GM19193 (cell line): ENCODE measurements around the gene UBE3B.

Experiments used
- POLR2A ChIP-seq: IDR thresholded peaks from 4 replicates; pipeline ENCODE4 v1.6.1; 2011; ENCODE audit not compliant: insufficient read depth, insufficient read length; ENCODE audit errors: extremely low read depth

The UBE3B gene

DNA sequence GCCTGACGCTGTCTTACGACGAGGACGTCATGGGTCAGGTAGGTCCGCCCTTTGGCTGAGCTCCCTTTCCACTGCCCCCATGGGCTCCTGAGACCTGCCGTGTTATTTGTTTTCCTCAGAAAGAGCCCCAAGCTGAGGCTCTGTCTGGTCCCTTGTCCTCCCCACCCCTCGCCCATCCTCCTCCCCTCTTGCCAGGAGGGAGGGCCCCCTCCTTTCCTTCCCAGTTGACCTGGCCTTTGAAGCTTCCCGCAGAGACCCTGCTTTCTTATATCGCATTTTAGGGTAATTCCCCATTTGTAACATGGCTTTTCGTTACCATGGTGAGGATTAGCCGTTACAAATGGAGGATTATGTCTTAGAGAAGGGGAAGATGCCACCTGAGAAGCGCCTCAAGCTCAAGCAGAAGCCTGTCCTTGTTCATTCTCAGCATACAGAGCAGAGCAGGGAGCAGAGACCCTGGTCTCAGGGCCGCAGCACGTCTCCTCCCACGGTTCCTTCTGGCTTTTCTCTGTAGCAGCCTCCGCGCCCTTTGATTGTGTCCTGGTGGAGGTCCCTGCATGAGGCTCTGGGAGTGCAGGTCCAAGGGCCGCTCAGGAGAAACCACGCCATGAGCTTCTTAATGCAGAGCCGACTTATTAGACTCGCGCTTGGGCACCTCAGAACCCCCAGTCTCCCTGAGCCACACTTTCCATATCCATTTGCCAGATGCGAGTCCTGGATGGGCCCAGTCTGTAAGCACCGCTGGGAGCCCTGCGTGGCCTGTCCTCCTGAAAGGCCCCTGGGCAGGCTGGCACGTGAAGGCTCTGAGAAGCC is 47.2 kb downstream of the UBE3B start:
- TF ChIP-seq POLR2A = no peak

DNA sequence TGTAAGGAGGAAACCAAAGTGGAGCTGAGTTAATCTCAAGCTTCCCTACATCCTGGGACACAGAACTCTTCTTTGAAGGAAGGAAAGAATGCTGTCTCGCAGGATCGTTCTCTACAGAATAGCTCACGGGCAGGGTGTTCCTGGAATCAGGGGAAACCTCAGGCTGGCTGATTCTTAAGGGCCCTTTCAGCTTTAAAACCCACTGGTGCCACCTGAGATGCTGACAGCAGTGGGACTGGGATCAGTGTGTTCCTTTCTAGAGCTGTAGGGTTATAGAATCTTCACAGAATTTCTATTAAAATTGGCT is 47.8 kb downstream of the UBE3B start:
- TF ChIP-seq POLR2A = no peak

DNA sequence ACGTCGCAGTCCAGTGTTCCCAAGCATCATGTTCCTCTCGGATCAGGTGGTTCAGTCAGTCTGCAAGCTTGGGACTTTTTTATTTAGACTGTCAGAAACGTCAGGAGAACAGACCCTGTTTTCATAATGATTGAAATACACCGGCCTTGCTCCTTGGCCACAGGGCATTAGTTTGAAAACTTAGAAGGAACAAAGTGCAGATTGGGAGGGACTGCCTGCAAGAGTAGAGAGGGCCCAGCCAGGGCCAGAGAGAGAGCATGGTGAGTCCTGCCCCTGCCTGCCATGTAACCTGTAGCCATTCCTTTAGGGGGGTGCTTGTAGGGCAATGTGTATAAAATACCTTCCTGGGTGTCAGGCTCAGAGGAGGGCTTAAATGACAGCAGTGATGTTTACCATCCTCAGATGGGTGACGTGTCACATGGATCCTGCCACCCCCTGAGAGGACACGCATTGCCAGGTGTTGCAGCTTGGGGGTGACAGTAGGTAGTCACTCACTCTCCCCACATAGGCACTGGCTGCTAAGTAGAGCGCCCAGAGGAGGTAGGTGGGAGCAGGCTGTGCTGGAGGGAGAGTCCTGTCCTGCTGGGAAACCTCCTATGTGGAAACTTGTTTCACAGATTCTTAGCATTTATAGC is 50.2 kb downstream of the UBE3B start:
- no peak for TF ChIP-seq POLR2A

DNA sequence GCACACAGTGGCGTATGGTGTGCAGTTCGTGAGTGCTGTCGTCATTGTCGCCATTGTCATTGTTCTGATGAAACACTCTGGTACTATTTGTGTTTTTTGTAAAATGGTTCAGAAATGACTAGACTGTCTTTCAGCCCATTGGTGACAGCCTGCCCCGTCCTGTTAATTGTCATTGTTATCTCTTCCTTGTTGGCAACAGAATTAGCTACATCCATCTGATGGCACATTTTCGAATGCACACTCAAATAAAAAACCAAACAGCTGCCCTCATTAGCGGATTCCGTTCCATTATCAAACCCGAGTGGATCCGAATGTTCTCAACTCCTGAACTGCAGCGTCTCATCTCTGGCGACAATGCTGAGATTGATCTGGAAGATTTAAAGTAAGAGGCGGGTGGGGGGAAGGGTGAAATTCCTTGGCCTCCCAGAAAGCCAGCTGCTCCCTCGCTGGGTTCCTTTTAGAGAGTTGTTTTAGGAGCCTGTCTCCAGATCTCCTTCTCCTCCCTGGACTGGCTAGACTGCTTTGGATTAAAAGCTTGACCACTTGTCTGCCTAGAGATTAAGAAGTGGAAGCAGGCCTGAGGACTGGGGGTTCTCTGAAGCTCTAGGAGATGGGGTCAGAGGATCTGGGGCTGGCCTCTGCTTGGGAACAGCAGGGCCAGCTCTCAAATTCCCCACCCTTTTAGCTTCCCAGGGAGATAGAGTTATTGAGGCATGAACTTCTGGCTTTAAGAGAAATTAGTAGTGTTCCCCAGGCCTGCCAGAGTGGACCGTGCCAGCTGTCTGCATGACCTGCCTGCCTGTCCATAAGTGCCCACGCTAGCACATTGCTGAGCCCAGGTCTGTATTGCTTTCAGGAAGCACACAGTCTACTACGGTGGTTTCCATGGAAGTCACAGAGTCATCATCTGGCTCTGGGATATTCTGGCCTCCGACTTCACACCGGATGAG is 52.5 kb downstream of the UBE3B start:
- no peak for TF ChIP-seq POLR2A

DNA sequence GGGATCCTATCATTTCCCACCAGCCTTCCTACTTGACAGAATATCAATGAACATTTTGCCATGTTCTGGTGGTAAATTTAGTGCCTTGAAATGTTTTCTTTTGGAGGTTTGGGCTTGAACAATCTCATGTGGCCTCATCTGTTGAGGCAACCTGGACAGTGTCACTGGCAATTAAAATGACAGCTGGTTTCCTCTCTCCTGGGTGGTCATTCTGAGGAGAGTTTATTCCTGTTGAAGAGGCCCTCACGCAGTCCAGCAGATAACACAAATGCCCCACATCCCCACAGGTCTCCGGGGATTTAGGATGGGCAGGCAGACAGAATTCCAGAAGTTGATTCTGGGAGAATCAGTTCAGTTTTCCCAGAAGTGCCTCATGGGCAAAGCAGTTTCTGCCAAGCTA is 54.0 kb downstream of the UBE3B start:
- no peak for TF ChIP-seq POLR2A

DNA sequence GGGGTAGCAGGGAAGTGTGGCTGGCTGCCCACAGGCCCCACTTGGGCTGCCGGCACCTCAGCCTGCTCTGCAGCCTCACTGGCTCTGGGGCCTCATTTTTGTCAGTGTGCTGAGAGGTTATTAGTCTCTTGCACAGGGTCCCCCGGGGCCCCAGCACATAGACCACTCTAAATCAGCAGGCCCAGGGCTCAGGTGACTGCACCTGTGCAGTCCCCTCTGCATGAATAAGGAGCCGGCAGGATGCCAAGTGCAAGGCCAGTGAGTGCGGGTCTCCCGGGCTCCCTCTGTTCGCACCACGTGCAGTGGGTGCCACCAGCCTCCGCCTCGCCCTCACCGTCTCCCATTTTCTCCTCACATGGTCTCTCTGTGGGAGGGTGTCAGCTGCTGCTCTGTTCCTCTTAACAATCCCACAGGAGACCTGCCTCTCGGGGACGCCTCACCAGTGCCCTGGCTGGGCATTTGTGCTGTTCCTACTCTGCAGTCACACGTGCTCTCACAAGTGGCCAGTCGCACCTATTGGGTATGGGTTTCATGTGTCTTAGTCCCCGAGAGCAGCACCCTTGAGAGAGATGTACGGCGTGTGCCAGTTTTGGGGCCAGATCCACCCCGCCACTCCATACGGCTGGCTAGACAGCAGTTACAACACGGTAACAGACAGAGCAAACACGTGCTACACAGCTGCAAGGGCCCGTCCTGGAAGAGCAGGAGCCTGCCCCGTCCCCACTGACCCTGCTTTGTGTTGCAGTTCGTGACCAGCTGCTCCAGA is 55.5 kb downstream of the UBE3B start:
- TF ChIP-seq POLR2A = no peak

DNA sequence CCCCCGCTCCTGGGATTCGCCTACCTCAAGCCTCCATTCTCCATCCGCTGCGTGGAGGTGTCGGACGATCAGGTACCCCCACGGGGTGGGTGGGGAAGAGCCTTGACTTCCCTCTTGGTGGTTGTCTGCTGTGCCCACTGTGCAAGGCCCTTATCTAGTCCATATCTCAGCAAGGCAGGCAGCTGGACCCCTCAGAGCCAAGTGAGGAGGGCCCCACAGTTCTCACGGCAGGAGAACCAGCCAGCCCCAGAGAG is 56.0 kb downstream of the UBE3B start:
- TF ChIP-seq POLR2A = no peak

DNA sequence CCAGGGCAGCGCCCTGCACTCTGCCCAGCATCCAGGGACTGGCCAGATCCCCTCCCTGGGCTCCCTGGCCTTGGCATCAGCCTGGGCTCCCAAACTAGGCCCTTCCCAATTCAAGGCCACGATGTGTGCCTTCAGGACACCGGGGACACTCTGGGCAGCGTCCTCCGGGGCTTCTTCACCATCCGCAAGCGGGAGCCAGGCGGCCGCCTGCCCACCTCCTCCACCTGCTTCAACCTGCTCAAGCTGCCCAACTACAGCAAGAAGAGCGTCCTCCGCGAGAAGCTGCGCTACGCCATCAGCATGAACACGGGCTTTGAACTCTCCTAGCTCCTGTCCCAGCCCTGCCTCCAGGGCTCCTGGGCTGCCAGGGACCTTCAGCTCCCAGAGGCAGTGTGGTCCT is 57.0 kb downstream of the UBE3B start:
- no peak for TF ChIP-seq POLR2A

DNA sequence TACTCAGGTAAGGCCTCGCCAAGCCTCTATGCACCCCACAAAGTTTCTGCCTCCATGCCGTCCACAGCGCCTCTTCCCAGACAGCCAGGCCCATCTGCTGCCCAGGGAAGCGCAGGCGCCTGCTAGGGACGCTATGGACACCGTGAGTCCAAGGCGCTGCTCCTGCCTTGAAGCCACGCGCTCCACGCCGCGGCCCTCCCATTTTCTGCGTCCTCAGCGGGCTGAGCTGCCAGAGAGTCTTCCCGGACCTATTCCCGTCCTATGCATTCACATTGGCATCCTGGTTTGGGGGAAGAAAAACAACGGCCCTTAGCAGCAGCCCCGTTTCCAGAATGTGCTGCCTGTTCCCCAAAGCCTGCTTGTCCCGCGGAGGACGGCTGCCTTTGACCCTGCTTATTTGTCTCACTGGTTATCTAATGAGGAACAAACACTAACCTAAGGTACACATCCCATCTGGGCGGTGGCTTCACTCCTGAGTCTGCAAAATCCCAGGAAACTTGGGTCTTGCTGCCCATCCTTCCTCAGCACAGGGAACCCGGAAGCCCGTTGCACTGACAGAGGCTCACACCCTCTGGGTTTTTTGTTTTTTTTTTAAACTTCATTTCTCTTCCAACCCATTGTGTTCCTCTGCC is 57.9 kb downstream of the UBE3B start:
- no peak for TF ChIP-seq POLR2A

DNA sequence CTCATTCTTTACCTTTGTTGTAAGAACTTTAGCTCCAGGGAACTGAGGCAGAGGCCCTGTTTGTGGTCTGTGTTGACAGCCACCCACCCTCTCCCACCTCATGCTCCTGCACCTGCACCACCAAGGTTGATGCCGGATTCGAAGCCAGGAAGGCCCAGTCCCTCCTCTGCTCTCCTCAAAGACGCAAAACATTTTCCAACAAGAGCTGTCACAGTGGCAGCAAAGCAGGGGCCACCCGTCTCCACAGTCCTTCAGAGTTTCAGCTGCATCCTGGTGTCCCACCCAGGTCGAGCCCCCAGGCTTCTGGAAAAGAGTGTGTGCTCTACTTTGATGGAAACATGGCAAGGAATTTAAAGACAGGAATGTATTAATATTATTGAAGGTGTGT is 58.4 kb downstream of the UBE3B start:
- TF ChIP-seq POLR2A = no peak

DNA sequence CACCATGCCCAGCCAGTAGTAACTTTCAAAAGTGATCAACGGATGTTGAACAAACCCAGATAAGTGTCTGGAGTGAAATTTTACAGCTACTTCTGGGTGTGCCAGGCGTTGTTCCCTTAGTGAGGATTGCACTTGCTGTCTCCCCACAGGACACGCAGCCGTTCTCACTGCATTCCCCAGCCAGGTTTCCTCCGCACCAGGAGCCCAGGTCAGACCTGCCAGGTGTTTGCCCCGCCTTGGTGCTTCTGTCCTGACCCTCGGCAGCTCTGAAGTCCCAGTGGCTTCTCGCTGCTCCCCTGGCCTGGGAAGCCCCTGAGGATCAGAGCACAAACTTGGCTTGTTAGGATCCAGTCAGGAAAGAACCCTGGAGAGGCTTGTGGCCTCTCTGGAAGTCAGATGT is 59.7 kb downstream of the UBE3B start:
- TF ChIP-seq POLR2A = no peak

DNA sequence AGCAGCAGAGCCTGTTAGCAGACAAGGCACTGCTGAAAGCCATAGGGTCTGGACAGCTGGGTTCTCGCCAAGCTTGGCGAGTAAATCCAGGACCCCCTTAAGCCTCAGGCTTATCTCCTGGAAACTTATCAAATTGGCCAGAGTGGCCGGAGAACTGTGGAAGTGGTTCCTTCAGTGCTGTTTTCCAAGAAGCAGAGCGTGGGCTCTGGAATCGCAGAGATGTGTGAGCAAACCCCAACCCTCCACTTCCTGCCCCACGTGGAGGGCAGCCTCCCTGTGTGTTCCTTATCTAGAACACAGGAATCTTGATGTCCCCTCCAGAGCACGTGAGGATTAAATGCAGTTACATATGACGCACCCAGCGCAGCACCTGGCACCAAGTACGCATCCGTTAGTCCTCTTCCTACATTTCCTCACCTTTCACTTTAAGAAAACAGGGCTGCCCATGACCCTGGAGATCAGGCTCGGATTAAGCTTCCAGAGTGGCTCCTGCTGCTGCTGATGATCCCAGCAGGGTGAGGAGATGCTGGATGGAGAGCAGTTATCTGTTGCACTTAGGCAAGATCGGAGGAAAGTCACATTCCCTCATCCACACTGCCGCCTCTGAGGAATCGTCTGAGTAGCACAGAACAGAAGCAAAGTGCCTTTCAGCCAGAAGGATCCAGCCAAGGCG is 60.9 kb downstream of the UBE3B start:
- no peak for TF ChIP-seq POLR2A

DNA sequence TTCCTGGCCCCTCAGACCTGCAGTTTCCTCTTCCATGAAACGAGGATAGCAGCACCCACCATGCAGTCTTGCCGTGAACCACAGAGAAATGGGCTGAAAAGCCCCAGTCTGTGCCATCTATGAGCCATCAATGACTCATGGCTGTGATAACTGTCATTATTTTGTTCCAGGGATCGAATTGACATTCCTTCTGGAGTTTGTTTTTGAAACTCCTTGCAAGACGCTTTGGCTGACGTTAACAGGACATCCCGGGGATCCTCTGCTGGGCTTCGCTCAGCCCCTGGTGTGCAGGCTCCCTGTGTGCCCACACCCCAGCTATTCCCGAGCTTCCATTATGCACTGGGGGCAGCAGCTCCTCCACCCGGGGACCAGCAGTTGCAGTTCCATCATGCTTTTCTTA is 62.1 kb downstream of the UBE3B start:
- TF ChIP-seq POLR2A = no peak
